Pancreas (tissue), 10 donors: Measurements from ENCODE around the gene STPG1. TPM values are rescaled to one million over a fixed set of nuclear protein-coding genes. Genes with fewer than 3 reads are reported as not detected.

ENCODE experiments used
- ATAC-seq, 4 donors: fragments of 200-7000 bp; cut with Tn5 transposase; one replicate each; pipeline versions ENCODE4 v1.8.0 to v1.9.1; 2020; ENCODE audit warnings: mild to moderate bottlenecking in 4 of 4, moderate library complexity in 4 of 4
- DNase-seq, 6 donors: peaks; one replicate each; pipeline ENCODE4 v3.0.0-alpha.2; 2020
- FAIRE-seq: peaks from 2 replicates; lab custom pipeline; 2012; peaks lifted over from hg19 to GRCh38; lab: Jason Lieb, UNC
- H3K27ac ChIP-seq, 4 donors: fragments of 200-600 bp; sonication (generic); 1 replicate in 3 of 4; 2 replicates in 1 of 4; pipeline versions ENCODE4 v1.5.0 to v1.8.0; 2020
- H3K27me3 ChIP-seq, 4 donors: fragments of 200-600 bp; one replicate each; pipeline ENCODE4 v1.8.0; 2021
- H3K36me3 ChIP-seq, 3 donors: fragments of 200-600 bp; sonication (generic) in 1 of 3; one replicate each; pipeline versions ENCODE4 v1.5.0 to v1.8.0; 2020 to 2021
- H3K4me1 ChIP-seq, 3 donors: fragments of 200-600 bp; one replicate each; pipeline ENCODE4 v1.8.0; 2021
- H3K4me3 ChIP-seq, 4 donors: fragments of 200-600 bp; sonication (generic) in 2 of 4; one replicate each; pipeline versions ENCODE4 v1.5.0 to v1.8.0; 2020 to 2021
- H3K9me3 ChIP-seq, 4 donors: fragments of 200-600 bp; one replicate each; pipeline ENCODE4 v1.8.0; 2021
- CTCF ChIP-seq, 4 donors: fragments of 200-600 bp; sonication (generic) in 3 of 4; IDR thresholded peaks; one replicate each; pipeline versions ENCODE4 v1.5.0 to v1.8.0; 2021; ENCODE audit warnings: antibody characterized with exemption in 4 of 4
- WGBS, 2 donors: extraction: QIAGEN DNeasy Blood & Tissue Kit; methylation state at CpG; one replicate each; pipeline ENCODE4 v1.1.7; 2013; 5-methylcytosine and 5-hydroxymethylcytosine counted together
- intact Hi-C, 3 donors: fragments of 100-400 bp; cut with DNase I; formaldehyde crosslinking; loops; one replicate each; pipeline versions ENCODE4 v1.11.1 to v1.14.2; 2022
- polyA plus RNA-seq, 2 donors: library from polyadenylated mRNA; stranded (reverse); fragments of 200-250 nt; gene quantifications; one replicate each; pipeline ENCODE4 v1.2.3, GENCODE V29; 2013
- total RNA-seq, 6 donors: library from RNA; stranded (reverse); fragmentation: NEBNext Ultra II Directional in 4 of 6; extraction: Animal tissue kit (Norgen Biotek cat#: 25700) in 4 of 6; gene quantifications; one replicate each; pipeline versions ENCODE4 v1.2.1 to v1.2.4, GENCODE V29; 2021 to 2023
- donor health status: healthy with polysubstance abuse.
- donor health status: DM: no; HTN: no; CAD: no; lungs with moderate emphysema.
- donor health status: DM: no; HTN: no; CAD: no.
- donor health status: control.
- donor health status: control.
- donor health status: Bipolar disorder and iron deficiency.
- donor health status: DM: yes; HTN: yes; CAD: no.
- donor health status: DM: no; HTN: no; CAD: no.
- donor health status: DM: no; HTN: no; CAD: no.
- donor health status: DM: yes; HTN: yes; CAD: no.

The STPG1 gene
- total and polyA plus RNA-seq, 8 donors = 2.7 to 6.3 (median 3.5) TPM

- no peaks in the 10 kb centered on the region for H3K4me1 ChIP-seq
- H3K27me3 ChIP-seq = no peaks in the 10 kb centered on the region
- no peak for DNase-seq
- ATAC-seq = no peak
- no peak for TF ChIP-seq CTCF (IDR thresholded peaks at IDR 0.05)
- H3K9me3 ChIP-seq = no peaks in the 10 kb centered on the region
- H3K27ac ChIP-seq = no peak overlapping the region
- no peak for FAIRE-seq
- no peak overlapping the region for H3K4me3 ChIP-seq
- intact Hi-C loops = loop anchor here in 2 of 3 donors (10.0 kb wide), 2 partner anchors 169 to 319 kb away; no protein-coding TSS in a partner anchor
- WGBS, 2 donors = 70 to 81% methylated on average over 2 of the region's 2 CpGs
- peaks cover 0 to 14% (median 2%) of the 10 kb centered on the region in 3 donors for H3K36me3 ChIP-seq
These were observed 30.1 kb downstream of the STPG1 start for GRCh38 chr1:24383381-24383940.

GRCh38 chr1:24382165-24382577, 31.4 kb downstream of the STPG1 start:
- H3K4me1 ChIP-seq = no peaks in the 10 kb centered on the region
- whole genome bisulfite sequencing, 2 donors = 87 to 92% methylated on average over 8 of the region's 8 CpGs
- DNase-seq (no peak), FAIRE-seq (no peak), ATAC-seq (no peak)
- no peak for TF ChIP-seq CTCF (IDR thresholded peaks at IDR 0.05)
- no peak overlapping the region for H3K4me3 ChIP-seq
- intact Hi-C loops = loop anchor here in 2 of 3 donors (10.0 kb wide), 2 partner anchors 167 to 317 kb away; no protein-coding TSS in a partner anchor
- no peaks in the 10 kb centered on the region for H3K27me3 ChIP-seq
- no peaks in the 10 kb centered on the region for H3K9me3 ChIP-seq
- H3K36me3 ChIP-seq = peaks cover 0 to 14% (median 2%) of the 10 kb centered on the region in 3 donors
- H3K27ac ChIP-seq = no peak overlapping the region

GRCh38 chr1:24381256-24381655, 32.3 kb downstream of the STPG1 start:
- WGBS, 2 donors = 88 to 100% methylated on average over 2 of the region's 2 CpGs

GRCh38 chr1:24380508-24380907, 33.1 kb downstream of the STPG1 start:
- H3K27me3 ChIP-seq = no peaks in the 10 kb centered on the region
- peaks cover 0 to 14% (median 2%) of the 10 kb centered on the region in 3 donors for H3K36me3 ChIP-seq
- H3K9me3 ChIP-seq = no peaks in the 10 kb centered on the region
- no peak for TF ChIP-seq CTCF (IDR thresholded peaks at IDR 0.05)
- no peak overlapping the region for H3K27ac ChIP-seq
- H3K4me3 ChIP-seq = no peak overlapping the region
- H3K4me1 ChIP-seq = no peaks in the 10 kb centered on the region
- intact Hi-C loops = loop anchor here in 2 of 3 donors (10.0 kb wide), 2 partner anchors 166 to 316 kb away; no protein-coding TSS in a partner anchor
- FAIRE-seq = no peak
- 85 to 87% methylated on average over 5 of the region's 5 CpGs for WGBS, 2 donors
- no peak for ATAC-seq
- no peak for DNase-seq

More at GRCh38 chr1:24381256-24381655, 32.3 kb downstream of the STPG1 start:
- Histone ChIP-seq H3K36me3 (peaks cover 0 to 14% (median 2%) of the 10 kb centered on the region in 3 donors), H3K9me3 (no peaks in the 10 kb centered on the region), H3K27ac (no peak overlapping the region), H3K4me1 (no peaks in the 10 kb centered on the region), H3K4me3 (no peak overlapping the region), H3K27me3 (no peaks in the 10 kb centered on the region)
- no peak for ATAC-seq
- DNase-seq = no peak
- no peak for TF ChIP-seq CTCF (IDR thresholded peaks at IDR 0.05)
- FAIRE-seq = no peak
- intact Hi-C loops = loop anchor here in 2 of 3 donors (10.0 kb wide), 2 partner anchors 166 to 316 kb away; no protein-coding TSS in a partner anchor
